ENCODE data around the gene SEPTIN8.

Gene SEPTIN8, protein sequence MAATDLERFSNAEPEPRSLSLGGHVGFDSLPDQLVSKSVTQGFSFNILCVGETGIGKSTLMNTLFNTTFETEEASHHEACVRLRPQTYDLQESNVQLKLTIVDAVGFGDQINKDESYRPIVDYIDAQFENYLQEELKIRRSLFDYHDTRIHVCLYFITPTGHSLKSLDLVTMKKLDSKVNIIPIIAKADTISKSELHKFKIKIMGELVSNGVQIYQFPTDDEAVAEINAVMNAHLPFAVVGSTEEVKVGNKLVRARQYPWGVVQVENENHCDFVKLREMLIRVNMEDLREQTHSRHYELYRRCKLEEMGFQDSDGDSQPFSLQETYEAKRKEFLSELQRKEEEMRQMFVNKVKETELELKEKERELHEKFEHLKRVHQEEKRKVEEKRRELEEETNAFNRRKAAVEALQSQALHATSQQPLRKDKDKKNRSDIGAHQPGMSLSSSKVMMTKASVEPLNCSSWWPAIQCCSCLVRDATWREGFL

DNA sequence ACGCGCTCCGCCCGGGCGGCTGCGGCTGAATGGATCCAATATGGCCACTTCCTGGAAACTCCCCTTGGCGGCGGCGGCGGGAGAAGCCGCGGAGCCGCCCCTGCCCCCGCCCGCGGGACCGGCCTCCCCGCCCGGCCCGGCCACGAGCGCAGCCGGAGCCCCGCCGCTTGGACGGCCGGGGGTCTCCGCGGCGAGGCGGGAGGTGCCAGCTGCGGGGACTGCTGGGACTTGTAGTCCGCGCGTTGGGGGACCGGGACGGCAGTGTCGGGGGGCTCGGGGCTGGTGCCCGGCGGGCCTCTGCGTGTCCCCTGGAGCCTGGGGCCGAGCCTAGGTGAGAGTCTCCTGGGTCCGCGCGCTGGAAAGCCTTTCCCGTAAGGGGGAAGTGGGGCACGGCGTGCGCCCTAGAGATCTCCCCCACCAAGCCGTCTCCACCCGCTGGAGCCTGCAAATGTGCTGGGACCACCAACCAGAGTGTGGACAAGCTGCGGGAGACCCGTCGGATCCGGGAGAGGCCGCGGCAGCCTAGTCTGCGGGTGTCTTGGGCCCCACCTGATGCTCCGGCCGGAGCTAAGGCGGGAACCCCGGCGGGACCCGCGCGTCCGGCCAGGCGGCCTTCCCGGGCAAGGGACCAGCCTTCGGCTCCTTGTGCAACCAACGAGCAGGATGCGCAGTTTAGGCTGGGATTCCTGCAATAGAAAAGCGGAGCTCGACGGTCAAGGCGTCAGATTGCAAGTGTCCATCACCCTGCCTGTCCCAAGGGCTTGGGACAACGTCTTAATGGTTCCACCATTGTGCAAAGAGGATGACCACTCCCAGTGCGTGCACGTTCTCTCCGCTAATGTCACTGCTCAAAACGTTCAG lies at the start of gene SEPTIN8:
TSS of gene SEPTIN8 (minus strand) at position 31 of the 861 bp plus-strand sequence. CDS start 102 bp downstream, outside the sequence.
- H3K27ac ChIP-seq, result peak within 1 kb of the TSS; percentile 52
- TF ChIP-seq, protein P1, sequence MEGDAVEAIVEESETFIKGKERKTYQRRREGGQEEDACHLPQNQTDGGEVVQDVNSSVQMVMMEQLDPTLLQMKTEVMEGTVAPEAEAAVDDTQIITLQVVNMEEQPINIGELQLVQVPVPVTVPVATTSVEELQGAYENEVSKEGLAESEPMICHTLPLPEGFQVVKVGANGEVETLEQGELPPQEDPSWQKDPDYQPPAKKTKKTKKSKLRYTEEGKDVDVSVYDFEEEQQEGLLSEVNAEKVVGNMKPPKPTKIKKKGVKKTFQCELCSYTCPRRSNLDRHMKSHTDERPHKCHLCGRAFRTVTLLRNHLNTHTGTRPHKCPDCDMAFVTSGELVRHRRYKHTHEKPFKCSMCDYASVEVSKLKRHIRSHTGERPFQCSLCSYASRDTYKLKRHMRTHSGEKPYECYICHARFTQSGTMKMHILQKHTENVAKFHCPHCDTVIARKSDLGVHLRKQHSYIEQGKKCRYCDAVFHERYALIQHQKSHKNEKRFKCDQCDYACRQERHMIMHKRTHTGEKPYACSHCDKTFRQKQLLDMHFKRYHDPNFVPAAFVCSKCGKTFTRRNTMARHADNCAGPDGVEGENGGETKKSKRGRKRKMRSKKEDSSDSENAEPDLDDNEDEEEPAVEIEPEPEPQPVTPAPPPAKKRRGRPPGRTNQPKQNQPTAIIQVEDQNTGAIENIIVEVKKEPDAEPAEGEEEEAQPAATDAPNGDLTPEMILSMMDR (IDR thresholded peaks at IDR 0.05), result no peak
- no peak for TF ChIP-seq ZFX (IDR thresholded peaks at IDR 0.05; ENCODE audit: borderline replicate concordance)

GRCh38 chr5:132826424-132827082 lies 49.5 kb upstream of the SEPTIN8 start:
- TF ChIP-seq, protein P1 (IDR thresholded peaks at IDR 0.05), result no peak
- TF ChIP-seq ZFX (IDR thresholded peaks at IDR 0.05; ENCODE audit: borderline replicate concordance), result no peak
- H3K27ac ChIP-seq, result no peak overlapping the region

DNA sequence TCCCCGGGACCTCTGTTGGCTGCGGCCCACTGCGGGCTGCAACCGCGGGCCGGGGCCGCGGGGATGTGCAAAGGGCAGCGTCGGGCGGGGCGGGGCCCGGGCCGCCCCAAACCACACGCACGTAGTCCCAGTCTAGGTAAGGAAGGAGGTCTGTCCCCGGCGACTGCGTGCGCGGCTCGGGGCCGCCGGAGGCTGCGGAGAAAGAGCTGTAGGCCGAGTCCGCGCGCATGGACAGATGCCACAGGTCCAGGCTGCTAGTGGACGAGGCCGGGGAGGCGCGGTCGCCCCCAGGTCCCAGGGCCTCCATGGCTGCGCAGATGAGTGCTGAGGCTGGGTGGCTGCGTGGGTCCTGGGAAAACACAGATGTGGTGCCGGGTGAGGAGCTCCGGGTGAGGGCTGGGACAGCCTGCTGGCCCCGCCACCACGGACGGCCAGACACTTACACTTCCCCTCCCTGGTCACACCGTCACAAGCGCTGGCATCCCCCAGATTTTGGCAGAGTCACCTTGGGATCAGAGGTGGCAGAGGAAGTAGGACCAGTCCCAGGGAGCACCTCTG lies 48.9 kb upstream of the SEPTIN8 start:
- H3K27ac ChIP-seq, result no peak overlapping the region
- TF ChIP-seq ZFX (IDR thresholded peaks at IDR 0.05; ENCODE audit: borderline replicate concordance), result no peak
- TF ChIP-seq, protein P1 (IDR thresholded peaks at IDR 0.05), result no peak

GRCh38 chr5:132825033-132825833 lies 48.2 kb upstream of the SEPTIN8 start:
- TF ChIP-seq, protein P1 (IDR thresholded peaks at IDR 0.05), result no peak
- TF ChIP-seq ZFX (IDR thresholded peaks at IDR 0.05; ENCODE audit: borderline replicate concordance), result no peak
- no peak overlapping the region for H3K27ac ChIP-seq

GRCh38 chr5:132824426-132824825 lies 47.4 kb upstream of the SEPTIN8 start:
- no peak overlapping the region for H3K27ac ChIP-seq
- TF ChIP-seq, protein P1 (IDR thresholded peaks at IDR 0.05), result no peak
- TF ChIP-seq ZFX (IDR thresholded peaks at IDR 0.05; ENCODE audit: borderline replicate concordance), result no peak

- no peak for TF ChIP-seq ZFX (IDR thresholded peaks at IDR 0.05; ENCODE audit: borderline replicate concordance)
- TF ChIP-seq, protein P1 (IDR thresholded peaks at IDR 0.05), result no peak
- H3K27ac ChIP-seq, result no peak overlapping the region
Measured at GRCh38 chr5:132823481-132824050, 46.5 kb upstream of the SEPTIN8 start.

Measured in 22Rv1 (cell line).